Measurements from ENCODE around the gene SPEM2.
A peak's percentile ranks its signal among the peaks of the same experiment; 100 is the strongest.

SPEM2 gene

GRCh38 chr17:7425316-7425715, at the start of gene SPEM2:
Gene SPEM2 (plus strand): TSS chr17:7425616. CDS start chr17:7425689, 73 bp downstream.
- no peak for DNase-seq

- DNase-seq, result no peak
These were observed 46.3 kb upstream of the SPEM2 start for GRCh38 chr17:7379134-7379533.

GRCh38 chr17:7380321-7380720, 45.1 kb upstream of the SPEM2 start:
- peak in 1 of 2 experiments; percentile 48 for DNase-seq

- DNase-seq, result no peak
These were observed 44.3 kb upstream of the SPEM2 start, which contains the start of gene TNK1 for GRCh38 chr17:7380855-7381683. Gene TNK1 (plus strand): TSS chr17:7381089. CDS start chr17:7382927, 1,838 bp downstream.

GRCh38 chr17:7382901-7383300, 42.5 kb upstream of the SPEM2 start:
- DNase-seq, result no peak

- no peak for DNase-seq
These were observed 42.1 kb upstream of the SPEM2 start for GRCh38 chr17:7383371-7383741.

- DNase-seq, result peak in 1 of 2 experiments; percentile 37
These were observed 41.5 kb upstream of the SPEM2 start for GRCh38 chr17:7383742-7384488.

- no peak for DNase-seq
These were observed 40.8 kb upstream of the SPEM2 start for GRCh38 chr17:7384489-7385081.

GRCh38 chr17:7388856-7389255, 36.6 kb upstream of the SPEM2 start:
- DNase-seq, result no peak

- DNase-seq, result no peak
These were observed 35.2 kb upstream of the SPEM2 start for GRCh38 chr17:7389924-7390910.

GRCh38 chr17:7391307-7391706, 34.1 kb upstream of the SPEM2 start:
- no peak for DNase-seq

- DNase-seq, result no peak
These were observed 32.5 kb upstream of the SPEM2 start for GRCh38 chr17:7392696-7393612.

GRCh38 chr17:7393613-7394451, 31.6 kb upstream of the SPEM2 start:
- DNase-seq, result no peak

- DNase-seq, result peak; percentile 56 to 71
These were observed 30.8 kb upstream of the SPEM2 start, which contains the start of gene PLSCR3 for GRCh38 chr17:7394452-7395191. Gene PLSCR3 (minus strand): TSS chr17:7394525. CDS start chr17:7394110, 415 bp downstream.

GRCh38 chr17:7396147-7396546, 29.3 kb upstream of the SPEM2 start:
- DNase-seq, result no peak

- no peak for DNase-seq
These were observed 26.8 kb upstream of the SPEM2 start for GRCh38 chr17:7398612-7399011.

GRCh38 chr17:7403043-7403726, 22.2 kb upstream of the SPEM2 start:
- no peak for DNase-seq

GRCh38 chr17:7403727-7403976, 21.8 kb upstream of the SPEM2 start:
- DNase-seq, result no peak
